GM12873 (cell line): ENCODE results near the gene TRPM7.

Source experiments
- CTCF ChIP-seq: IDR thresholded peaks from 2 replicates; pipeline ENCODE4 v1.5.1; 2012; ENCODE audit warnings: low read depth, mild to moderate bottlenecking, moderate library complexity, low read length, control low read depth; ENCODE audit not compliant: insufficient read depth; ENCODE audit errors: missing control alignments

Gene TRPM7

DNA sequence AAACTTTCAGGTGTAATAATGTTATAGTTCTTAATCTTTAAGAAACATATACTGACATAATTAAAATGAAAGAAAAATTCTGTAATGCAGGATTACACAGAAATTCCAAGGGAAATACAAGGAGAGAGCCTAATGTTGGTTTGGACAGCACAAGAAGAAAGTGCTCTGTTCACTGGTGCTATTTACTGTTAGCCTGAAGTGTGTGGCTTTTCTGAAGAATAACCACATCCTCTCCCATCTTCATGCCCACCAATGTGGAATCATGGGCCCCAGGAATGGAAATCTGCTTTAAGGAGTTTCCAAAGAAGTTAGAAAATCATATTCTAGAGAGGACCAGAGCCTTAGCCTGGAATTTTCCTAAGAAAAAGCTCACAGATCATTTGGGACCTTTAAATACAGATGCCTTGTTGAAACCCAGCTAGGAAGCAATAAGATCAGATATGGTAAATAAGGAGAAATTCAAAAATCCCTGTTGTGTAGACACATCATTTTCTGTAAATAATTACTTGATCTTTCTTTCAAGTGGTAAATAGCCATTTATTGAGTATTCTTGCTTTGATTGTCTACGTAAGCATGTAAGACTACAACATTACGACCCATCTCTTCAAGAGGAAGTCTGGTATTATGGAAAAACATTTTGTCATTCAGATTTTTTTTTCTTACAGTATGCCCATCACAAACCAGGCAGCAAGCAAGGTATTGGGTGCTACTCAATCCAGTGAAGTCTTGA is 129.8 kb downstream of the TRPM7 start:
- no peak for TF ChIP-seq CTCF

DNA sequence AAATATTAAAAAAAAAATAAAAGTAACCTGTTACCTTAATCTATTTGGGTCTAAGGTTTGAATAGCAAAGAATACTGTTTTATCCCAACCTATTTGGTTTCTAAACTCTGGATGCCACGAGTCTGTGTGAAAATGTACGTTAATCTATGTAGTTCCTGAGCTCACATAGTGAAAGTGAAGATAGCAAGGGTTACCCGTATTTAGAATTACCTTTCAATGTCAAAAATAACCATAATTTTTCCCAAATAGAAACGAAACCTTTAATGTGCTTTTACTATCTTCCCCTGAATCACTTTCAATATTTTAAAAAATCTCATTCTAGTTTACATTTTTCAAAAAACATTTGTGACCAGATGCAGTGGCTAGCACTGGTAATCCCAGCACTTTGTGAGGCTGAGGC is 134.4 kb downstream of the TRPM7 start:
- TF ChIP-seq CTCF = no peak

DNA sequence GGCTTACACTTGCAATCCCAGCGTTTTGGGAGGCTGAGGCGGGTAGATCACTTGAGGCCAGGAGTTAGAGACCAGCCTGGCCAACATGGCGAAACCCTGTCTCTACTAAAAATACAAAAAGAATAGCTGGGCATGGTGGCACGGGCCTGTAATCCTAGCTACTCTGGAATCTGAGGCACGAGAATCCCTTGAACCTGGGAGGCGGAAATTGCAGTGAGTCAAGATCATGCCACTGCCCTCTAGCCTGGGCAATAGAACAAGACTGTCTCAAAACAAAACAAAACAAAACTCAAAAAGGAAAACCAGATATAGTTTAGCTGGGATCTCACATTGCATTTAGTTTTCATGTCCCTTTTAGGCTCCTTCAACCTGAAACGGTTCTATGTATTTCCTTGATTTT is 137.3 kb downstream of the TRPM7 start:
- TF ChIP-seq CTCF = no peak

DNA sequence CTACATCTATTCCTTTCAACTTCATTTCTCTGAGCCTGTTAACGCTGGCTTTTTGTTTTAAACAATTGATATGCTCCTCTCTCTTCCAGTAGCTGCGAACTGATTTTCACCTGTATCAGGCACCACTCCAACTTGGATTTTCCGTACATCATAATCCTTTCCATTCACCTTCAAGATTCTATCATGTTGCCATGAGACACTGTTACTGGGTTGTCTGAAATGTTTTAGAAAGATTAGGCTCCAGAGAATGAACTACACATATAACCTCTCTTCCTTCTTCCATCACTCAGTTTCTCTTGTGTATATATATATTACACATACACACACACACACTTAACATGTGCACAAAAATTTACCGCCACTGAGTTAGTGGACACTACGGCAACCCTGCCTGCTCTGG is 140.0 kb downstream of the TRPM7 start, which contains the start of gene USP50:
Gene USP50, minus strand, starts transcription at position 101 of the 400 bp plus-strand sequence. CDS start 141 bp downstream, outside the sequence.
- no peak for TF ChIP-seq CTCF

DNA sequence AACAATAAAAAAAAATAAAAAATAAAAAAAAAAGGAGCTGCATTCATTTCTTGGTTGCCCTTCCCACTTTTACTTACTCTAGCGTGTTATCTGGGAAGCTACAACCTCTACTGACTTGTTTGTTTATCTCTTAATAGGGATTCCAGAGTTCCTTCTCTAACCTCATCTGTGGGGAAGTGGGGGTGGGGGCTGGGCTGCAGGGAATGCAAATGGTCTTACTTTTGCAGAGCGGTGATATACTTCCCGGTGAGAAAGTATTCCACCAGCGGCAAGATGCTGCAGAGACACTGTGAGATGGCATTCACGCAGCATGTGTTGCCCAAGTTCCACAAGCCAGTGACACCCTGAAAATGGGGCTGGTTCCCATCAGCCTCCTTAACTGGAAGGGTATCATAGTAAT is 142.2 kb downstream of the TRPM7 start:
- no peak for TF ChIP-seq CTCF

DNA sequence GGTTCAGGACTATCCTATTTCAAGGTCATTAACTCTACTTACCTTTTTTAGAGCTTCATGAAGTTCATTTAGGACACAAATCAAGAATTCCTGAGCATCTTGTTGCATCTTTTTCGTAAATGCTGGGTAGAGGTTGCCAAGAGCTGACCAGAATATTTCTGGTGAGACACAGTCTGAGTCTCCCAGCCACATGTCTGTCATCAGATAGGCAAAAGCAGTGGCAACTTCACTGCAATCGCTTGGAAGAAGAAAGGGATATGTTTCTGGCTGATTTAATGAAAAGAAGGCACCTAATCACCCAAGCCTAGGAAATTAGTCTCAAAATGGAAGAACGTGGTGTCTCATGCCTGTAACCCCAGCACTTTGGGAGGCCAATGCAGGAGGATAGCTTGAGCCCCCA is 143.0 kb downstream of the TRPM7 start:
- no peak for TF ChIP-seq CTCF

- TF ChIP-seq CTCF = no peak
Observed at GRCh38 chr15:50542887-50543210, 143.7 kb downstream of the TRPM7 start.
